ENCODE results near the gene TBC1D5.
"Not testable (repeated sequence)": the region's sequence is repeated elsewhere in the genome, so short reads cannot be mapped to it uniquely, and the experiment has no call there.

Gene TBC1D5

DNA sequence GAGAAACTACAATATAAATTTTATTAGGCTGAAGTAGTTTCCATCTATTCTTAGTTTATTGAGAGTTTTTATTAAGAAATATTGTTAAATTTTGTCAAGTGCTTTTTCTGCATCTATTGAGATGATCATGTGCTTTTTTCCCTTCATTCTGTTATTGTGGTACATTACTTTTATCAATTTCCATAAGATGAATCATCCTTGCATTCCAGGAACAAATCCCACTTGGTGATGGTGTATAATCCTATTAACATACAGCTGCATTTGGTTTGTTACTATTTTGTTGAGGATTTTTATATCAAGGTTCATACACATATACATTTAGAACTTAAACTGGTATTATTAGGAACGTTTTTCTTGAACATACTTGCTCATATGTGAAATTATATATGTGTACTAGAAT is 199.8 kb downstream of the TBC1D5 start:
- DNase-seq (ENCODE audit: low spot score): no peak

DNA sequence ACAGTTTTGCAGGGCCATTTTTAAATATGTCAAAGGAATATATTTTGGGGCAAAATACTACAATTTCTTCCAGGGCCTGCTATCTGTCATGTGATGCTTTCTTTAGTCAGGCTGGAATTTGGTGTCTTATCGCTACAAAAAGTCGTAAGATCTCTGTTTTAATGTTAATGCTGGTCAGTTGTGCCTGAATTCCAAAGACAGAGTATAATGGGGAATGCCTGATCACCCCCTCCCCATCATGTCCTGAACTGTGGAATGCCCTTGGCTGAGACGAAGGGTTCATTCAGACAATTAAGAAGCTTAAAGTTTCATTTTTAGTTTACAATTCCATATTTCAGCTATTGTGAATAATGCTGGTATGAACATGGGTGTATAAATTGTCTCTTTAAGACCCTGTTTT is 203.0 kb downstream of the TBC1D5 start:
- DNase-seq (ENCODE audit: low spot score): no peak

DNA sequence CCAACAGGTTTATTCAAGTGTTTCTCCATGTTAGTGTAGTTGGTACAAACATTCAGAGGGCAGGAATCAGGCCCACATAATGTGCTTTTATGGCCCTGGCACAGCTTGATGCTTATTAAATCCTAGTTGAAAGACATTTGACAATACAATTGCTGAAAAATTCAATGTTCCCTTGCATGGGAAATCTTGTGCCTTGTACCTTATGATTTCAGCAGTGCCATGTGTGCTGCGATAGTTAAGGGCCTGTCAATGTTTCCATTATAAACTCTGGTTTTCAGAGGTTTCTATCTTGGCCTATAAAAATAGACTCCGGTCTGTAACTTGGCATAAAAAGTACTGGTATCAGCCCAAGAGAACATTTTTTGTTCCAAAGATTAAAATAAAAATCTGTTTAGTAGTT is 207.2 kb downstream of the TBC1D5 start:
- no peak for DNase-seq (ENCODE audit: low spot score)

DNA sequence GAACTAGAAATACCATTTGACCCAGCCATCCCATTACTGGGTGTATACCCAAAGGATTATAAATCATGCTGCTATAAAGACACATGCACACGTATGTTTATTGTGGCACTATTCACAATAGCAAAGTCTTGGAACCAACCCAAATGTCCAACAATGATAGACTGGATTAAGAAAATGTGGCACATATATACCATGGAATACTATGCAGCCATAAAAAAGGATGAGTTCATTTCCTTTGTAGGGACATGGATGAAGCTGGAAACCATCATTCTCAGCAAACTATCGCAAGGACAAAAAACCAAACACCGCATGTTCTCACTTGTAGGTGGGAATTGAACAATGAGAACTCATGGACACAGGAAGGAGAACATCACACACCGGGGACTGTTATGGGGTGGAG is 210.0 kb downstream of the TBC1D5 start:
- not testable (repeated sequence) for DNase-seq (ENCODE audit: low spot score)

DNA sequence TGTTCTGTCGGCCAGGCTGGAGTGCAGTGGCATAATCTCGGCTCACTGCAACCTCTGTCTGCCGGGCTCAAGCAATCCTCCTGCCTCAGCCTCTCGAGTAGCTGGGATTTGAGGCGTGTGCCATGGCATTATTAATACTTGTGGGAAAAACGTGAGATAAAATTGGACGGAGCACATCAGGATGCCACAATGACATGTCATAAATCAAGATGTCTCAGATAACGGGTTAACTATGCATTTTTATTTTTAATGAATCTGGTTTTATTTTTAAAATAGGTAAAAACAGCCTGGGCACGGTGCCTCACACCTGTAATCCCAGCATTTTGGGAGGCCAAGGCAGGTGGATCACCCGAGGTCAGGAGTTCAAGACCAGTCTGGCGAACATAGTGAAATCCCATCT is 212.8 kb downstream of the TBC1D5 start:
- no peak for DNase-seq (ENCODE audit: low spot score)

DNA sequence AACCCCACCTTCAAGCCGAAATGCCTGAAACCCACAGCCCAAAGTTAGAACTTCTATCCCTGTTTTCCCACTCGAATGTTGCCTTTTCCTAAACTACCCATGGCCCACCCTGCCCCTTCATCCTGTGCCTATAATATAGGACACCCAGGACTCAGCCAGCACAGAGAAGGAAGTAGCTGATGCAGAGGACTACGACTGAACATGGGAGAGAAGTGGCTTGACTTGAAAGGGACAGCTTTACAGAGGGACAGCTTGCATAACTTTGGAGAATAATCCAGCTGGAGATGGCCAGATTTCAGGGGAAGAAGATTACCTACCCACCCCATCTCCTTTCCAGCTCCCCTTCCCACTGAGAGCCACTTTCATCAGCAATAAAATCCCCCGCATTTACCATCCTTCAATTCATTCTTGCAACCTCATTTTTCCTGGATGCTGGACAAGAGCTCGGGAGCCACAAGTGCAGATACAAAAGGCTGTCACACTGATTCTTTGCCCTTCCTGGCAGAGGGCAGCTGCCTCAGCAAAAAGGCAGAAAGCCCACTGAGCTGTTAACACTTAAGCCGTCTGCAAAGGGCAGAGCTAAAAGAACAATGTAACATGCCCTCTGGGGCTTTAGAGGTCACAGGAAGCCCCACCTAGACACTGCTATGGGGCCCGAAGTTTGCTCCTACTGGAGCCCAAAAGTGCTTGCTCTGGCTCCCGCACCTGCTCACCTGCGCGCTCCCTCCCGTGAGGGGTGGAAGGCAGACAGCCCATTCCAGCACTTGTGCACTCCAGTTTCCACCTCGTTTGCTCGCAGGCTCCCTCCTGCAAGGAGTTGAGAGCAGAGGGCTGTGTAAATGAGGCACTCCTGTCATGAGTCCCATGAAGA is 224.0 kb downstream of the TBC1D5 start:
- no peak for DNase-seq (ENCODE audit: low spot score)

DNA sequence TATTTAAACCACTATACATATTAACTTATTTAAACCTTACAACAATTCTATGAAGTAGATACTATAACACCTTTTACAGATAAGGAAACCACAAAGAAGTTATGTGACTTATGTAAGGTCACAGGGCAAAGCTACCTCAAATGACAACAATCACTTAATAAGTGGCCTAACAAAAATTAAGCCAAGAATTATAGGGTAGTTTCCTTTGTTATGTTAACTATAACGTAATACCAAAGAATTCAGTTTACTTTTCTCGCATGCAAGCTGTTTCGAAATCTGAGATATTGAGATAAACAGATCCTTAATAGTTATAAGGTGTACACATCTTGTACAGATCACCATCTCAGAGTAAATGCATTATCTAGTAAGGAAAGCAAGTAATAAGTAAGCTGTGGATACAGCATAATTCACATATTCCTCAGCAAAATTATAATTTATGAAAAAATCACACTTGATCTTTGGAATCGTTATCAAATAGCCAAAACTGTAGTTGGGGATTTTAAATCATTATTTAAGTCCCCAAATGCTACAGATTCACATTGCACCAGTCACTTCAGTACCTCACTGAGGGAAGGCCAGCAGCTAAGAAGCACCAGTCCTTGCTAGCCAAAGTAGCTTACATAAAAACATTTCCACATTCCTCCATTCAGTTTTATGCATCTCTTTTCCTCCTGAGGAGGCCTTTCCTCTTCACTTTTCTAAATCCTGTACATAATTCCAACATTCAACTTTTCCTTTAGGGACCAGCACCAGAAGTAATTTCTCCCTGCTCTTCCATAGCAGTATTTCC is 226.8 kb downstream of the TBC1D5 start:
- DNase-seq (ENCODE audit: low spot score): no peak

DNA sequence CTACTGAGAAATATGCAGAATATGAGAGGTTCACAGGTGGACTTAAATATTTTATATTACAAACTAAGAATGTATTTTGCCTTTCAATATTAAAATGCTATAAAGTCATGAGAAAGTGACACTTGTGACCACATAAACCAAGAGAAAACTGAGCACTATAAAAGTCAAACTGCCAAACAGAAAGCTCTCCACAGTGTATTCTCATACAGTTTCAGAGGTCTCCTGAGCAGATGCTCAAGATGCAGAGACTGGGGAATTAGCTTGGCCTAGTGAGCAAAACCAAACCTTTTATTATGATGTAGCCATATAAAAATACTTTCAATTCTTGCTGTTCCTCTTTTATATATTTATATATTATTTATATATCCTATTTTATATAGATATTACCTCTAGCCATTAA is 227.8 kb downstream of the TBC1D5 start:
- DNase-seq (ENCODE audit: low spot score): no peak

DNA sequence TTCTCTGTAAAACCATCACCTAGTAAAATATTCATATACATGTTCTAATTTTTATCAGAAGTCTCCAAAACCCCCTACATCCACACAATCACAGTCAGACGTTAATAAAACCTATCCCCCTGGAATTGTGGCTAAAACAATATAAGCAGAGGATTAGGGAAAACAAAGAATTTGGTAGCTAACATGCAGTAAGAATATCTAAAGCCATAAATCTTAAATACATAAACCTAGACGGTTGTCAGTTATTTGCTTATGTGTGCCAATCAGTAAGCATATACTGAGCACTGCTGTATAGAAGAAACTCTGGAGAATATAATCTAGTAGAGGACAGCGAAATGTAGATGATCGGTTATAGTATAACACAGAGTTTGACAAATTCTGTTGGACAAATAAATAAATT is 232.2 kb downstream of the TBC1D5 start:
- no peak for DNase-seq (ENCODE audit: low spot score)

DNA sequence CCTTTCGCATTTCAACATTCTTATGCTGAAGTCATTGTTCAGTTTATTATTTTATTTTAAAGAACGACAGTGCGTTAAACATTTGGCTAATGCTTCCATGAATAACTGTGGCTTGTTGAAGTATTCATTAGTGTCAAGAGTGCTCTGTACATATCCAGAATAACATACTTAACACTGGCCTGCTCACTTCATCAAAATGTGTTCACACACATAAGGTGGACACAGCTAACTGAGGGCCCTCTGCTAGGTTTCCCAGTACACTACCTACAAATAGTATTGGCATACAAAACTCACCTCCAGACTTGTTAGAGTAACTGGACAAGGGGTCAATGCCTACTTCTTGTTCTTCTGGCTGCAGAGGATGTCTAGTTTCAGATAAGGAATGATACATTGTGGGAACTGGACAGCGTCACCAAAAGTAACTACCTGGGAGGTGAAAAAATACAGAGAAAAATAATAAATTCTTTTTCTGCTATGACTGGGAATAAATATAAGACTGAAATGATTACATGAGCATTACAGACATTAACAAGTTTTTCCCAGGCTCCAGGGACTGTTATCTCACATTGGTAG is 234.2 kb downstream of the TBC1D5 start:
- DNase-seq (ENCODE audit: low spot score): no peak

DNA sequence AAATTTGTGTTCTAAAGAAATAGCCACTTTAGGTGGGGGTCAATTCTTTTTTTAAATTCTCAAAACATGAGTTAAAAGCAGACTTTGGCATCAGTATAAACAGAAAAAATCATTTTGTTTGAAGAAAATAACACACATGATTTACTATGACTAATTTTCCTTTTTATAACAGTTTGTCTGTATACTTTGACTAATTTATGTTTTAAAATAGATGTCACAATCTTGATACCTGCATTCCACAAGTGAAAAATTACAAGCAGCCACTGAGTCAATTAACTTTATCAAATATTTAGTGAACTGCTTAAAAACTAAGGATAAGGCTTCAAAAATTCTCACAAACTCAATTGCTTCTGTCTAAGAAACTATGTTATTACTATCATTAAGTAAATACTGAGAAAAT is 235.0 kb downstream of the TBC1D5 start:
- DNase-seq (ENCODE audit: low spot score): no peak

DNA sequence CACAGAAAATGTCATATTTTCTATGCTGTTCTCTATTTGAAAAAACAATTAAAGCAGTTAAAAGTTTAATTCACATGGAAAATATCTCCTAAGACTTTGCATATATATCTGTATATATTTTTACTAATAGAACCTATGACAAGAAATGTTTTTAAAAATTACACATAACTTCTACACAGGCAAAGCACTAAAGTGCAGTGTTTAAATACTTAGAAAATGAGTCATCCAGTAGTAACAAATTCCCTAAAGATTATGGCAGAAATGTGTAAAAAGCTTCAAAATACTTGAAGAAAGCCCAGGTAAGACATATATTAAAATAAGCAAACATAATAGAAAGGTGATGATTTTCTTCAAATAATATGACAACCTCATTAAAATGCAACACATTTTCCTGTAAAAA is 236.6 kb downstream of the TBC1D5 start:
- DNase-seq (ENCODE audit: low spot score): no peak

DNA sequence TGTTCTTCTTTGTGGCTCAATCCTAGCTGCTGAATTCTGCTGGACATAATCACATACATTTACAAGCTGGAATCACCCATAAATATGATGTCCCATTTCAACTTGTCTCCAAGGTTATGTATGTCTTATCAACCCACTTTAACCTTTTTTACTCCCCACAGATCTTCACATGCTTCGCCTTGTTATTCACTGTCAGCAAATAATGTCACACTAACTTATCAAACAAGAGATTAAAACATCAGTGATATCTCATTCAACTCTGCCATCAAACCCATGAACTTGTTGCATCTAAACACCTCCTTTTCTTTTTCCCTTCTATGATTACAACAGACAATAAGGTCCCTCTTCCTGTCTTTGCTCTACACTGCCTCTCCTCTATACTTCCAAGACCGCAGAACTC is 240.7 kb downstream of the TBC1D5 start:
- DNase-seq (ENCODE audit: low spot score): no peak

DNA sequence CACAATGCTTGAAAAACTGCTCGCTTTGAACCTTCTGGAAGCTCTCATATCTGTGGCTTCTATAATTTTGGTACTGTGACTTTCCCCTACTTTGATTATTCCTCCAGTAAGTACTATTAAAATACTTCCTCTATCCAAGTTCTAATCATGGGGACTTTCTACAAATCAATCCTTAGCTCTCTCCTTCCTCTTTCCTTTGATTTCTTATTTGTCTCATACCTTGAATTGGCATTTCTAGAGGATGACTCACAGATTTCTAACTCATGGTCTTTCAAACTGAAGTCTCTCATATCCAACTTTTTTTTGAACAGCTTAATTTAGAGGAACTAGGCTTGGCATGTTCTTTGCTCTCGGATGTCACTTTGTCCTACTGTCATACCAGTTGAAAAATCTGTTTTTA is 241.8 kb downstream of the TBC1D5 start:
- DNase-seq (ENCODE audit: low spot score): no peak

DNA sequence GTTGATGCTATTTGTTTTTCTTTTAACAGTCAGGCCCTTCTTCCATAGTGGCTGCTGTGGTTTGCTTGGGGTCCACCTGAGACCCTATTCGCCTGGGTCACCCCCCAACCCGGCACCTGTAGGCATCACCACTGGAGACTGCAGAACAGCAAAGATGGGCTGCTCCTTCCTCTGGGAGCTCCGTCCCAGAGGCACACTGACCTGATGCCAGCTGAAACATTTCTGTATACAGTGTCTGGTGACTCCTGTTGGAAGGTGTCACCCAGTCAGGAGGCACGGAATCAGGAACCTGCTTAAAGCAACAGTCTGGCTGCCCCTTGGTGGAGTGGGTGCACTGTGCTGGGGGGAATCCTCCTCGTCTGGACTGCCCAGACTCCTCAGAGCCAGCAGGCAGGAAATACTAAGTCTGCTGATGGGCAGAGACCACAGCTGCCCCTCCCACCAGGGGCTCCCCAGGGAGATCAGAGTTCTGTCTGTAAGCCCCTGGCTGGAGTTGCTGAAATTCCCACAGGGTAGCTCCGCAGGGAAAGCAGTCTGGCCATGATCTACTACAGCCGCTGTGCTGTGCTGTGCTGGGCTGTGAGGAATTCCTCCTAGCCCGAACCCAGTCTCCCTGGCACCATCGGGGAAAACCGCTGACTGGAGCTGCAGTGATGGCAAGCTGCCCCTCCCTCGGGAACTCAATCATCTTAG is 248.2 kb downstream of the TBC1D5 start:
- DNase-seq (ENCODE audit: low spot score): no peak

DNA sequence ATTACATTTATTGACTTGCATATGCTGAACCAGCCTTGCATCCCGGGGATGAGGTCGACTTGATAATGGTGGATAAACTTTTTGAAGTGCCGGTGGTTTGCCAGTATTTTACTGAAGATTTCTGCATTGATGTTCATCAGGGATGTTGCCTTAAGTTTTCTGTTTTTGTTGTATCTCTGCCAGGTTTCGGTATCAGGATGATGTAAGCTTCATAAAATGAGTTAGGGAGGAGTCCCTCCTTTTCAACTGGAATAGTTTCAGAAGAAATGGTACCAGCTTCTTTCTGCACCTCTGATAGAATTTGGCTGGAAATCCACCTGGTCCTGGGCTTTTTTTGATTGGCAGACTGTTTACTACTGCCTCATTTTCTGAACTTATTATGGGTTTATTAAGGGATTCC is 250.8 kb downstream of the TBC1D5 start:
- no peak for DNase-seq (ENCODE audit: low spot score)

DNA sequence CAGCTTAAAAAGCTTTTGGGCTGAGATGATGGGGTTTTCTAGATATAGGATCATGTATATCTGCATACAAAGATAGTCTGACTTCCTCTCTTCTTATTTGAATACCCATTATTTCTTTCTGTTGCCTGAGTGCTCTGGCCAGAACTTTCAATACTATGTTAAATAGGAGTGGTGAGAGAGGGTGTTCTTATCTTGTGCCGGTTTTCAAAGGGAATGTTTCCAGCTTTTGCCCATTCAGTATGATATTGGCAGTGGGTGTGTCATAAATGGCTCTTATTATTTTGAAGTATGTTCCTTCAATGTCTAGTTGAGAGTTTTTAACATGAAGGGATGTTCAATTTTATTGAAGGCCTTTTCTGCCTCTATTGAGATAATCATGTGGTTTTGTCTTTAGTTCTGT is 251.2 kb downstream of the TBC1D5 start:
- DNase-seq (ENCODE audit: low spot score): not testable (repeated sequence)

DNA sequence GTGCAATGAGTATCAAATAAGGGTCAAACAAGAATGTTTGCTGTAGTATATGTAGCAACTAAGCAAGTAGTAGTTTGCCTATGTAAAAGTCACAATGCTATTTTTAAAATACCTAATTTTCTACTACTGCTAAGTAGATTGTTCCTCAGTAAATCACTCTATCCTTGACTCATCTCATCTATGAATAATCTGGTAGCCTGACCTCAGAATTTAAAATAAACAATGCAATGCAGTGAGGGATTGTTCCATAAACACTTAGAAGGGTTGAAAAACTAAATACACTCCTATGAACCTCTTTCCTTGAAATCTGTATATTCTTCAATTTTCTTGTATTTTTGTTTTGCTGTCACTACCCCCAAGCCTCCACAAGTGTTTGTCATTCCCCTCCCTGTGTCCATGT is 253.3 kb downstream of the TBC1D5 start:
- no peak for DNase-seq (ENCODE audit: low spot score)

DNA sequence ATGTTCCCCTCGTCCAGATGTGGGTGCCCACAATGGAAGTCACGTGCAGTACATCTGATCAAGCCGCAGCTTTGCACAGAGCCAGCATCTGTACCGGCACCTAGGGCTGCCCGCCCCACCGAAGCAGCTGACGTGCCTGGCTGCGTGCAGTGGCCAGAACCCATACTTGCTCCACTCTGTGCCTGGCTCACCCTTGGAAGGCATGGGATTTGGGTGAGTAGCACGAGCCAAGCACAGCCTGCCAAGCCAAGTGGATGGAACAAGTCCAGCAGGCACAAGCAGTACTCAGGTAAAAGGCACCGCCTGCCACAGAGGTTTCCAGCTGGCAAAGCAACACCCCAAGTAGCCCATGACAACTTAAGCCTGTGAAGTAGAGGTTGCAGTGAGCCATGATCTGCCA is 261.3 kb downstream of the TBC1D5 start:
- no peak for DNase-seq (ENCODE audit: low spot score)

DNA sequence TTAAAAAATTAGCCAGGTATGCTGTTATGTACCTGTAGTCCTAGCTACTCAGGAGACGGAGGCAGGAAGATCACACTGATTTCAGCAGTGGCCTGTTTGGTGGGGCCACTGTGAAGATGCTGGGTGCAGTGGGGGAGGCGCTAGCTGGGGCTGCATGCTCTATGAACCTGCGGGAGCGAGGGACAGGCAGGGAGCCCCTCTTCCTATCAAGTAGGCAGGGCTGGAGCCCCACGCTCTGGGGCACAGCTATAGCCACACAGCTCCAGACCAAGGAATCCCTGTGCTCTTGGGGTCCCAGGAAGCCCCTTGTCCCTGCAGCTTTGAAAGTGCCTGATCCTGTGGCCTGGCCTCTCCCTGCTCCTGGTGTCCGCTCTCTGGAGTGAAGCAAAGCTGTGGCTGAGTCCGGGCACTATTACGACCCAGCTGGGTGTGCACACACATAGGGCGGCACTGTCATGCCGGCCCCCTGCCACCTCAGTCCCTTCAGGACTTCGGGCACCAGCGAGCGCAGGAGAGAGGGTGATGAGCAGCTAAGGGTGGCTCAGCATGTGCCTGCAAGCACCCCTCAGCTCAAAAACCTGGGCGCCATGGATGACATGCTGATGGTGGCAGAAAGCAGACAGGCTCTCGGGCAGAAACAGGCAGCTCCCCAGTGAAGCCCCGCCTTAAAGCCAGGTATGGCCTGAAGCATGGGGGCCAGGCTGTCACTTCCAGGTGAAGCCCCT is 262.6 kb downstream of the TBC1D5 start:
- DNase-seq (ENCODE audit: low spot score): no peak

DNA sequence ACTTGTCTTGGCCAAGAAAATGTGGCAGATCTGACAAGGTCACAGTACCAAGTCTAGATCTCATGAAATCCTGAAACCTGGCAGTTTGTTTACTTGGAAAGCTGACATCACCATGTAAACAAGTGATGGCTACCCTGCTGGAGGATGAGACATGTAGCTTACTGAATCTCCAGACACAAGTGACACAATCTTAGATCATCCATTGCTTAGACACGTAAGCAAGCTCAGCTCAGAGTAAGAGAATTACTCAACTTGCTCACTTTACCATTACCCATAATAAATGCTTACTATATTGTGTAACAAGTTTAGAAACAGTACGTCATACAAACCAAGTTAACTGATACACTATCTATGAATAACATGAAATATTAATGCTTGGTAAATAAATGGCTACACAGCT is 263.8 kb downstream of the TBC1D5 start:
- no peak for DNase-seq (ENCODE audit: low spot score)

DNA sequence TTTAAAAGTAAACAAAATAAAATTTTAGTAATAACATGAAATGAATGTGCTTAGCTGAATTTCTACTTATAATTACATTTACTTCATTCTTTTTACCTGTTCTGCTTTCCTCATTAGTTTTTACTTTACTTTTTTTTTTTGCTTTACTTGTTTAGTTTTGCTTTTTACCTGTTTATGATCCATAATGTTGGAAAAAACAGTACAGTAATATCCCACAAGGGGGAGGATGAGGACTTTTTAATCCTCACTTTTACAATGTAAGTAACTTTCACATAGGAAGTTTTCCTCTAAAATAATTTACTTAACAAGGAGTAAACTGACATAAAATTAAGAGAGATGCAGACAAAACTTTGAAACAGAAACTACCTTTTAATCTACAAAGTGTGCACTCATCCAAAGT is 268.7 kb downstream of the TBC1D5 start:
- DNase-seq (ENCODE audit: low spot score): no peak

Data from NAMALWA (cell line).